Stimulated activated CD8-positive, alpha-beta memory T cell treated with anti-CD3 and anti-CD28 coated beads, Interleukin-4, amount 100 ng/mL, for 24 hours (primary cell): ENCODE data around the gene RARG.
"Not testable (repeated sequence)": the region's sequence is repeated elsewhere in the genome, so short reads cannot be mapped to it uniquely, and the experiment has no call there.

Experiments
- DNase-seq: peaks from one replicate; pipeline ENCODE4 v3.0.0-alpha.2; 2020; ENCODE audit warnings: low read depth

RARG gene

GRCh38 chr12:53170215-53170614, 61.8 kb downstream of the RARG start:
- no peak for DNase-seq

DNA sequence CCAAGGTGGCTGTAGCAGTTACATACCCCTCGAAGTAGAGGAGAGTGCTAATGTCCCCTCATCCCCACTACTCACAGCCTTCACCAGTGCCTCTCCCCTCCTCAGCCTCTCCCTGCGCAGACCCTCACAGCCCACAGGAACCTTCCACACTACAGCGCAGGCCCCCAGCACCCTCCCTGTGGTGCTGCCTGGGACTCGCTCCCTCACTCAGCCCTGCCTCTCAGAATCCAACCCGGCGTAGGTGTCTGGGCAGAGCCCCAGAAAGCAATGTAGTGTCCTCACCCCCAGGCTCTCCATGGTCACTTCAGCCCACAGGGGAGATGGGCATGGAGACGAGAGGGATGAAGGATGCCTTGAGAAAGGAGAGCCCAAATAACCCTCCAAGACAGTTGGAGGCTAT, 62.4 kb downstream of the RARG start:
- DNase-seq: no peak

DNA sequence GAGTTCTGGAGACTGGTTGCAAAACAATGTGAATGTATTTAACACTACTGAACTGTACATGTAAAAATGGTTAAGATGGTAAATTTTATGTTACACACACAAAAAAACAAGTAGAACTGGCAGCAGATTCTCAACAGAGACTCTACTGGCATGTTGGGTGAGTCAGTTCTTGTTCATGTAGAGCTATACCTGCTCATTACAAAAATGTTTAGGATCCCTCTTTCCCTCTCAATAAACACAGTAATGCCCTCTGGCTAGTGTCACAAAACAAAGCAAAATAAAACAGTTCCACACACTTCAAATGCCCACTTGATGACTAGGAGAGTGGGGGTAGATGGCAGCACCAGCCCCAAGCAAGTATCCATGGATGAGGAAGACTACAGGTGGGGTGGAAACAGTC, 65.2 kb downstream of the RARG start:
- DNase-seq: no peak

GRCh38 chr12:53163008-53163407, 69.0 kb downstream of the RARG start:
- DNase-seq: not testable (repeated sequence)

- DNase-seq: no peak
Observed at GRCh38 chr12:53161119-53161911, 70.7 kb downstream of the RARG start.

GRCh38 chr12:53160673-53161072, 71.3 kb downstream of the RARG start:
- no peak for DNase-seq
